Mesendoderm (in vitro differentiated cells): ENCODE measurements around the gene RPS2.

Experiments used
- DNase-seq: peaks from one replicate; pipeline ENCODE4 v3.0.0; 2013
- H2AK5ac ChIP-seq: 2 replicates; pipeline ENCODE4 v1.6.1; 2013; ENCODE audit warnings: low read length, inconsistent platforms
- H2BK120ac ChIP-seq: 2 replicates; pipeline ENCODE4 v1.6.1; 2013; ENCODE audit warnings: low read depth, mild to moderate bottlenecking, low read length, moderate library complexity, mixed read lengths
- H2BK15ac ChIP-seq: replicated peaks from 2 replicates; pipeline ENCODE4 v1.6.1; 2013; ENCODE audit warnings: low read depth, mild to moderate bottlenecking, moderate library complexity
- H2BK5ac ChIP-seq: 2 replicates; pipeline ENCODE4 v1.6.1; 2013; ENCODE audit warnings: low read length, inconsistent platforms
- H3K18ac ChIP-seq: 2 replicates; pipeline ENCODE4 v1.6.1; 2013; ENCODE audit warnings: mild to moderate bottlenecking, low read length, mixed read lengths
- H3K23ac ChIP-seq: one replicate; pipeline ENCODE4 v1.6.1; 2013; ENCODE audit warnings: low read length
- H3K27ac ChIP-seq: 2 replicates; pipeline ENCODE4 v1.5.1; 2013; ENCODE audit warnings: low read depth, mild to moderate bottlenecking, inconsistent platforms, low read length, moderate library complexity
- H3K27me3 ChIP-seq: 2 replicates; pipeline ENCODE4 v1.6.1; 2013; ENCODE audit warnings: low read length, control low read depth, mild to moderate bottlenecking, inconsistent platforms; ENCODE audit not compliant: insufficient read depth, poor library complexity
- H3K36me3 ChIP-seq: 2 replicates; pipeline ENCODE4 v1.6.1; 2013; ENCODE audit warnings: low read length, inconsistent platforms; ENCODE audit not compliant: control insufficient read depth, insufficient read depth
- H3K4ac ChIP-seq: one replicate; pipeline ENCODE4 v1.6.1; 2013; ENCODE audit warnings: low read depth, mild to moderate bottlenecking, low read length, moderate library complexity
- H3K4me1 ChIP-seq: 2 replicates; pipeline ENCODE4 v1.6.1; 2013; ENCODE audit warnings: low read depth, low read length, inconsistent platforms; ENCODE audit not compliant: control insufficient read depth
- H3K4me2 ChIP-seq: 2 replicates; pipeline ENCODE4 v1.6.1; 2013; ENCODE audit warnings: low read length
- H3K4me3 ChIP-seq: 2 replicates; pipeline ENCODE4 v1.5.1; 2013; ENCODE audit warnings: mild to moderate bottlenecking, low read length
- H3K56ac ChIP-seq: one replicate; pipeline ENCODE4 v1.6.1; 2013; ENCODE audit warnings: low read length
- H3K79me1 ChIP-seq: 2 replicates; pipeline ENCODE4 v1.6.1; 2013; ENCODE audit warnings: low read length, inconsistent platforms
- H3K79me2 ChIP-seq: 2 replicates; pipeline ENCODE4 v1.6.1; 2013; ENCODE audit warnings: mild to moderate bottlenecking, low read length; ENCODE audit not compliant: control insufficient read depth, insufficient read depth
- H3K9ac ChIP-seq: 2 replicates; pipeline ENCODE4 v1.6.1; 2013; ENCODE audit warnings: low read length, inconsistent platforms
- H4K5ac ChIP-seq: one replicate; pipeline ENCODE4 v1.6.1; 2013; ENCODE audit warnings: low read length
- H4K8ac ChIP-seq: one replicate; pipeline ENCODE4 v1.6.1; 2013; ENCODE audit warnings: low read depth, mild to moderate bottlenecking, control low read depth, low read length, moderate library complexity
- WGBS: extraction: QIAGEN DNeasy Blood & Tissue Kit; methylation state at CpG from one replicate; pipeline ENCODE4 v1.1.7; 2013; ENCODE audit warnings: low lambda C conversion rate, missing lambda C conversion rate; ENCODE audit not compliant: insufficient coverage; ENCODE audit errors: extremely low coverage; 5-methylcytosine and 5-hydroxymethylcytosine counted together

Gene RPS2

GRCh38 chr16:1930338-1930720 is 34.3 kb downstream of the RPS2 start:
- Histone ChIP-seq H3K18ac (no peak overlapping the region), H3K27ac (no peak overlapping the region), H2BK120ac (no peak overlapping the region), H2AK5ac (no peak overlapping the region), H3K56ac (no peak overlapping the region), H3K4me2 (no peak overlapping the region), H3K79me2 (no peaks in the 10 kb centered on the region), H3K4me1 (no peaks in the 10 kb centered on the region), H3K9ac (no peak overlapping the region), H3K27me3 (no peaks in the 10 kb centered on the region), H4K8ac (no peak overlapping the region), H3K36me3 (no peaks in the 10 kb centered on the region), H3K23ac (no peak overlapping the region), H2BK15ac (no peak overlapping the region), H2BK5ac (no peak overlapping the region), H4K5ac (no peak overlapping the region), H3K4me3 (no peak overlapping the region), H3K79me1 (no peaks in the 10 kb centered on the region), H3K4ac (no peak overlapping the region)
- no CpG with 5 or more reads among the region's 10 CpGs for WGBS
- DNase-seq: no peak

- Histone ChIP-seq H3K18ac (peak overlapping the region; percentile 89), H3K4ac (peak overlapping the region; percentile 60), H3K23ac (no peak overlapping the region), H2BK15ac (no peak overlapping the region), H3K36me3 (no peaks in the 10 kb centered on the region), H4K5ac (no peak overlapping the region), H3K27me3 (no peaks in the 10 kb centered on the region), H3K4me3 (no peak overlapping the region), H3K9ac (peak overlapping the region; percentile 66), H3K56ac (peak overlapping the region; percentile 91), H3K79me2 (no peaks in the 10 kb centered on the region), H3K4me1 (no peaks in the 10 kb centered on the region), H2AK5ac (no peak overlapping the region), H2BK120ac (no peak overlapping the region), H4K8ac (no peak overlapping the region), H3K4me2 (peak overlapping the region; percentile 57), H3K79me1 (no peaks in the 10 kb centered on the region), H2BK5ac (no peak overlapping the region), H3K27ac (no peak overlapping the region)
- DNase-seq: peak; percentile 82
- no CpG with 5 or more reads among the region's 70 CpGs for WGBS
Measured at GRCh38 chr16:1929578-1930337, 34.9 kb downstream of the RPS2 start.

- no peak overlapping the region for H2BK15ac ChIP-seq
- no peak overlapping the region for H3K23ac ChIP-seq
- H3K4ac ChIP-seq: peak overlapping the region; percentile 60
- no peak overlapping the region for H2AK5ac ChIP-seq
- DNase-seq: no peak
- peak overlapping the region; percentile 89 for H3K18ac ChIP-seq
- H3K27ac ChIP-seq: no peak overlapping the region
- H3K56ac ChIP-seq: peak overlapping the region; percentile 91
- H2BK5ac ChIP-seq: no peak overlapping the region
- no peak overlapping the region for H3K4me3 ChIP-seq
- H4K5ac ChIP-seq: no peak overlapping the region
- H3K9ac ChIP-seq: peak overlapping the region; percentile 45
- peak overlapping the region; percentile 1 for H3K4me2 ChIP-seq
- H3K4me1 ChIP-seq: no peaks in the 10 kb centered on the region
- H3K79me2 ChIP-seq: no peaks in the 10 kb centered on the region
- WGBS: no CpG with 5 or more reads among the region's 11 CpGs
- no peak overlapping the region for H4K8ac ChIP-seq
- no peaks in the 10 kb centered on the region for H3K79me1 ChIP-seq
- no peaks in the 10 kb centered on the region for H3K27me3 ChIP-seq
- H2BK120ac ChIP-seq: no peak overlapping the region
- no peaks in the 10 kb centered on the region for H3K36me3 ChIP-seq
Measured at GRCh38 chr16:1929105-1929504, 35.5 kb downstream of the RPS2 start.

- Histone ChIP-seq H3K4ac (no peak overlapping the region), H3K27ac (no peak overlapping the region), H2AK5ac (no peak overlapping the region), H3K4me3 (no peak overlapping the region), H4K5ac (no peak overlapping the region), H3K18ac (no peak overlapping the region), H3K36me3 (no peaks in the 10 kb centered on the region), H3K23ac (no peak overlapping the region), H2BK120ac (no peak overlapping the region), H3K27me3 (no peaks in the 10 kb centered on the region), H2BK5ac (no peak overlapping the region), H3K56ac (no peak overlapping the region), H2BK15ac (no peak overlapping the region), H3K79me2 (no peaks in the 10 kb centered on the region), H3K79me1 (no peaks in the 10 kb centered on the region), H3K9ac (no peak overlapping the region), H3K4me1 (no peaks in the 10 kb centered on the region), H4K8ac (no peak overlapping the region), H3K4me2 (no peak overlapping the region)
- DNase-seq: peak; percentile 50
- no CpG with 5 or more reads among the region's 11 CpGs for WGBS
Measured at GRCh38 chr16:1926271-1926670, 38.4 kb downstream of the RPS2 start.

GRCh38 chr16:1924095-1924494 is 40.5 kb downstream of the RPS2 start:
- Histone ChIP-seq H3K36me3 (no peaks in the 10 kb centered on the region), H3K18ac (peak overlapping the region; percentile 36), H3K27ac (no peak overlapping the region), H3K23ac (no peak overlapping the region), H2BK120ac (no peak overlapping the region), H3K4me3 (no peak overlapping the region), H4K8ac (no peak overlapping the region), H3K4ac (no peak overlapping the region), H4K5ac (no peak overlapping the region), H3K79me1 (no peaks in the 10 kb centered on the region), H2AK5ac (no peak overlapping the region), H2BK15ac (no peak overlapping the region), H3K4me2 (no peak overlapping the region), H3K79me2 (no peaks in the 10 kb centered on the region), H3K9ac (peak overlapping the region; percentile 45), H3K4me1 (no peaks in the 10 kb centered on the region), H3K27me3 (peaks cover 14% of the 10 kb centered on the region), H2BK5ac (no peak overlapping the region), H3K56ac (no peak overlapping the region)
- no CpG with 5 or more reads among the region's 5 CpGs for WGBS
- no peak for DNase-seq
